IPS DF 19.7 (cell line): Measurements from ENCODE around the gene PTTG1IP.
"Not testable (repeated sequence)": the region's sequence is repeated elsewhere in the genome, so short reads cannot be mapped to it uniquely, and the experiment has no call there.

Experiments used
- DNase-seq: peaks from one replicate; pipeline ENCODE4 v3.0.0-alpha.2; 2013; ENCODE audit warnings: low read depth, low spot score

PTTG1IP gene

GRCh38 chr21:44845418-44846223, 27.9 kb downstream of the PTTG1IP start:
- peak; percentile 33 for DNase-seq

- DNase-seq: no peak
Measured at GRCh38 chr21:44844256-44844655, 29.2 kb downstream of the PTTG1IP start.

- no peak for DNase-seq
Measured at GRCh38 chr21:44842721-44843445, 30.6 kb downstream of the PTTG1IP start.

GRCh38 chr21:44842087-44842486, 31.4 kb downstream of the PTTG1IP start:
- DNase-seq: no peak

GRCh38 chr21:44840771-44841170, 32.7 kb downstream of the PTTG1IP start:
- DNase-seq: no peak

- DNase-seq: no peak
Measured at GRCh38 chr21:44838951-44839350, 34.5 kb downstream of the PTTG1IP start.

- DNase-seq: no peak
Measured at GRCh38 chr21:44838039-44838895, 35.2 kb downstream of the PTTG1IP start.

- no peak for DNase-seq
Measured at GRCh38 chr21:44837537-44837936, 36.0 kb downstream of the PTTG1IP start.

GRCh38 chr21:44836666-44837471, 36.6 kb downstream of the PTTG1IP start:
- DNase-seq: no peak

GRCh38 chr21:44836349-44836665, 37.2 kb downstream of the PTTG1IP start:
- no peak for DNase-seq

- DNase-seq: no peak
Measured at GRCh38 chr21:44835647-44835973, 37.9 kb downstream of the PTTG1IP start.

GRCh38 chr21:44834951-44835646, 38.4 kb downstream of the PTTG1IP start:
- no peak for DNase-seq

- DNase-seq: no peak
Measured at GRCh38 chr21:44834231-44834950, 39.1 kb downstream of the PTTG1IP start.

GRCh38 chr21:44833663-44834062, 39.8 kb downstream of the PTTG1IP start:
- no peak for DNase-seq

- DNase-seq: not testable (repeated sequence)
Measured at GRCh38 chr21:44832516-44833255, 40.8 kb downstream of the PTTG1IP start.

GRCh38 chr21:44831227-44831860, 42.1 kb downstream of the PTTG1IP start:
- DNase-seq: no peak

- no peak for DNase-seq
Measured at GRCh38 chr21:44829507-44830092, 43.9 kb downstream of the PTTG1IP start.

GRCh38 chr21:44828362-44829056, 45.0 kb downstream of the PTTG1IP start:
- no peak for DNase-seq
